Activated B cell treated with CpG ODN at 0.5 μM for 24 hours (primary cell): ENCODE data around the gene SLC24A1. TPM values are rescaled to one million over a fixed set of nuclear protein-coding genes. Genes with fewer than 3 reads are reported as not detected.

Experiments used
- ATAC-seq: fragments of 200-7000 bp; cut with Tn5 transposase; one replicate; pipeline ENCODE4 v1.10.0; 2021; ENCODE audit warnings: low read depth, mild to moderate bottlenecking, moderate library complexity
- CTCF ChIA-PET: fragments of 350-600 bp; sonication (Branson Sonifier 250); formaldehyde crosslinking; loops from one replicate; lab custom pipeline; 2021; ENCODE audit warnings: antibody characterized with exemption; lab: Charles Lee
- POLR2A ChIA-PET: fragments of 350-600 bp; sonication (Branson Sonifier 250); formaldehyde crosslinking; loops from one replicate; lab custom pipeline; 2021; ENCODE audit warnings: antibody characterized with exemption; lab: Charles Lee
- DNase-seq: peaks from one replicate; pipeline ENCODE4 v3.0.0; 2022
- H3K27ac Mint-ChIP-seq: one replicate; pipeline ENCODE4 v1.8.0; 2020; ENCODE audit warnings: mixed read lengths
- H3K27me3 Mint-ChIP-seq: one replicate; pipeline ENCODE4 v1.8.0; 2021; ENCODE audit warnings: mixed read lengths
- H3K36me3 Mint-ChIP-seq: one replicate; pipeline ENCODE4 v1.8.0; 2021; ENCODE audit warnings: low read depth, mixed read lengths
- H3K4me1 Mint-ChIP-seq: one replicate; pipeline ENCODE4 v1.8.0; 2021; ENCODE audit warnings: mixed read lengths
- H3K4me3 Mint-ChIP-seq: one replicate; pipeline ENCODE4 v1.8.0; 2020; ENCODE audit warnings: mild to moderate bottlenecking, mixed read lengths
- H3K9me3 Mint-ChIP-seq: one replicate; pipeline ENCODE4 v1.8.0; 2020; ENCODE audit warnings: mixed read lengths
- intact Hi-C: fragments of 100-400 bp; cut with micrococcal nuclease; formaldehyde crosslinking; loops from one replicate; pipeline ENCODE4 v1.15.1; 2024
- total RNA-seq: library from RNA; stranded (reverse); gene quantifications from 2 replicates; pipeline ENCODE4 v1.2.3, GENCODE V29; 2022
- TF ChIP-seq, protein P1 (sequence below): fragments of 200-600 bp; IDR thresholded peaks from one replicate; pipeline ENCODE4 v1.8.0; 2022; ENCODE audit warnings: antibody characterized with exemption, mild to moderate bottlenecking

SLC24A1 gene
- total RNA-seq, 1 donor from 2014 or later = 4.6 TPM

DNA sequence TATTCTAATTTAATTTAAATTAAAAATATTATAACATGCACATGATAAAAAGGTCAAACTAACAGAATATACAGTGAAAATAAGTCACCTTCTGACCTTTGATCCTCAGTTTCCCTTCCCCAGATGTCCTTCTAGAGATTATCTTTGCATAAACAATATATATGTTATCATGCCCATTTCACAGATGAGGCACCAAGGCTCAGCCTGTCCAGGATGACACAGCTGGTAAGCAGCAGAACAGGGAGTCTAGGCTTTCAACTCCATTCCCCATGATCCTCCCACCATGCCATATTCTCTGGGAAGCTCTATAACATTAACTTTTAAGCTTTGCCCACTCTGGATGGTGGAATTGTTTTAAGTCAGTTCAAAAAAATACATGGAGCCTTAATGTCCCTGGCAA lies 1.4 kb downstream of the SLC24A1 start:
- Mint-ChIP-seq H3K4me3 (no peak overlapping the region), H3K4me1 (no peaks in the 10 kb centered on the region), H3K27me3 (no peaks in the 10 kb centered on the region), H3K27ac (no peak overlapping the region), H3K9me3 (no peaks in the 10 kb centered on the region), H3K36me3 (peaks cover 29% of the 10 kb centered on the region)
- ATAC-seq = no peak
- intact Hi-C loops = no loop called here
- TF ChIP-seq, protein P1, sequence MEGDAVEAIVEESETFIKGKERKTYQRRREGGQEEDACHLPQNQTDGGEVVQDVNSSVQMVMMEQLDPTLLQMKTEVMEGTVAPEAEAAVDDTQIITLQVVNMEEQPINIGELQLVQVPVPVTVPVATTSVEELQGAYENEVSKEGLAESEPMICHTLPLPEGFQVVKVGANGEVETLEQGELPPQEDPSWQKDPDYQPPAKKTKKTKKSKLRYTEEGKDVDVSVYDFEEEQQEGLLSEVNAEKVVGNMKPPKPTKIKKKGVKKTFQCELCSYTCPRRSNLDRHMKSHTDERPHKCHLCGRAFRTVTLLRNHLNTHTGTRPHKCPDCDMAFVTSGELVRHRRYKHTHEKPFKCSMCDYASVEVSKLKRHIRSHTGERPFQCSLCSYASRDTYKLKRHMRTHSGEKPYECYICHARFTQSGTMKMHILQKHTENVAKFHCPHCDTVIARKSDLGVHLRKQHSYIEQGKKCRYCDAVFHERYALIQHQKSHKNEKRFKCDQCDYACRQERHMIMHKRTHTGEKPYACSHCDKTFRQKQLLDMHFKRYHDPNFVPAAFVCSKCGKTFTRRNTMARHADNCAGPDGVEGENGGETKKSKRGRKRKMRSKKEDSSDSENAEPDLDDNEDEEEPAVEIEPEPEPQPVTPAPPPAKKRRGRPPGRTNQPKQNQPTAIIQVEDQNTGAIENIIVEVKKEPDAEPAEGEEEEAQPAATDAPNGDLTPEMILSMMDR = no peak
- ChIA-PET POLR2A (no interaction called here), CTCF (no interaction called here)
- no peak for DNase-seq

DNA sequence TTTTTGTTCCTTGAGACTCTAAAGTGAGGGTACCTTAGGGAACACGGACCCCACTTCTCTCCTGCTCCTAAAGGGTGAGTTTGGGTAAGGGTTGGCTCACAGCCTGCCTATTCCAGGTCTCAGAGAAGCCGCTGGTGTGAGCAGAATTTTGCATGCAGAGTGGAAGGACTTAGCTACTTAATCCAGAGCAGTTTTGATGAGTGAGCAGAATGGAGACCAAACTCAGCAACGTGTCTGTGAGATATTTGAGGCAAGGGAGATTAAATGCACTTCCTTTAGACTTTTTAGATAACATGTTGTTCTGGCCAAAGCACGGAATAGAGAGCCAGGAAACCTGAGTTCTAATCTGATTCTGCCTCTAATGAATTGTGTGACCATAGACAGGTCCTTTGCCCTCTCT lies 5.1 kb downstream of the SLC24A1 start:
- no peak for ATAC-seq
- H3K27ac Mint-ChIP-seq = no peak overlapping the region

GRCh38 chr15:65629548-65629947 lies 7.8 kb downstream of the SLC24A1 start:
- ChIA-PET CTCF (interaction anchor here (1.5 kb wide), 1 partner anchor 9 kb away, joined by 4 read pairs; no protein-coding TSS in a partner anchor), POLR2A (interaction anchor here (3.8 kb wide), 1 partner anchor 19 kb away, joined by 16 read pairs; the partner anchor contains the start of gene INTS14)
- intact Hi-C loops = no loop called here
- no peak overlapping the region for H3K4me3 Mint-ChIP-seq
- H3K27ac Mint-ChIP-seq = no peak overlapping the region
- DNase-seq (no peak), ATAC-seq (no peak)
- peaks cover 25% of the 10 kb centered on the region for H3K36me3 Mint-ChIP-seq
- TF ChIP-seq, protein P1 = no peak
- peaks cover 21% of the 10 kb centered on the region for H3K4me1 Mint-ChIP-seq
- H3K9me3 Mint-ChIP-seq = no peaks in the 10 kb centered on the region
- H3K27me3 Mint-ChIP-seq = no peaks in the 10 kb centered on the region

More for the DNA sequence above, 5.1 kb downstream of the SLC24A1 start:
- Mint-ChIP-seq H3K4me3 (no peak overlapping the region), H3K9me3 (no peaks in the 10 kb centered on the region), H3K4me1 (peaks cover 16% of the 10 kb centered on the region), H3K36me3 (peaks cover 30% of the 10 kb centered on the region), H3K27me3 (no peaks in the 10 kb centered on the region)
- ChIA-PET POLR2A (no interaction called here), CTCF (no interaction called here)
- TF ChIP-seq, protein P1 = no peak
- intact Hi-C loops = no loop called here
- no peak for DNase-seq

DNA sequence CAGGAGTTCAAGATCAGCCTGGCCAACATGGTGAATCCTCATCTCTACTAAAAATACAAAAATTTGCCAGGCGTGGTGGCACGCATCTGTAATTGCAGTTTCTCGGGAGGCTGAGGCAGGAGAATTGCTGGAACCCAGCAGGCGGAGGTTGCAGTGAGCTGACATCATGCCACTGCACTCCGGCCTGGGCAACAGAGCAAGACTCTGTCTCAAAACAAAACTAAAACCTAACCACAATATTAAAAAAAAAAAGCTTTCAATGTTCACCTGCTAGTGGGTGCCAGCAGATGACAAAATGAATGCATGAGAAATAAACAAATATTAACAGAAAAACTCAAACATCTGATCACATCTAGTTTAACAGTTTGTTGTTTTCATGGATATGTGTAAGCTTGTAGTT lies 9.0 kb downstream of the SLC24A1 start:
- intact Hi-C loops = loop anchor here (1.0 kb wide), 1 partner anchor 19 kb away; the partner anchor contains the start of gene INTS14
- Mint-ChIP-seq H3K4me3 (no peak overlapping the region), H3K27ac (no peak overlapping the region), H3K27me3 (no peaks in the 10 kb centered on the region), H3K36me3 (peaks cover 14% of the 10 kb centered on the region), H3K4me1 (peaks cover 21% of the 10 kb centered on the region), H3K9me3 (no peaks in the 10 kb centered on the region)
- ChIA-PET CTCF (no interaction called here), POLR2A (interaction anchor here (0.7 to 3.8 kb wide), 3 partner anchors 8 to 1537 kb away, joined by 3 to 16 read pairs (median 4); partner anchors contain the start of gene INTS14)
- ATAC-seq (peak; percentile 75), DNase-seq (no peak)
- TF ChIP-seq, protein P1 = no peak

GRCh38 chr15:65631503-65631902 lies 9.8 kb downstream of the SLC24A1 start:
- TF ChIP-seq, protein P1 = no peak
- ChIA-PET POLR2A (interaction anchor here (0.7 to 3.8 kb wide), 3 partner anchors 7 to 1538 kb away, joined by 3 to 16 read pairs (median 4); partner anchors contain the start of gene INTS14), CTCF (interaction anchor here (0.8 kb wide), 1 partner anchor 21 kb away, joined by 3 read pairs; the partner anchor contains the start of gene INTS14)
- H3K4me1 Mint-ChIP-seq = peaks cover 21% of the 10 kb centered on the region
- no peaks in the 10 kb centered on the region for H3K9me3 Mint-ChIP-seq
- no peaks in the 10 kb centered on the region for H3K27me3 Mint-ChIP-seq
- peak overlapping the region; percentile 49 for H3K4me3 Mint-ChIP-seq
- intact Hi-C loops = loop anchor here (1.0 kb wide), 1 partner anchor 20 kb away; the partner anchor contains the start of gene INTS14
- no peak for DNase-seq
- peaks cover 10% of the 10 kb centered on the region for H3K36me3 Mint-ChIP-seq
- H3K27ac Mint-ChIP-seq = peak overlapping the region; percentile 36
- ATAC-seq = peak; percentile 66
